ENCODE results near the gene CACNA2D3.

Gene CACNA2D3

DNA sequence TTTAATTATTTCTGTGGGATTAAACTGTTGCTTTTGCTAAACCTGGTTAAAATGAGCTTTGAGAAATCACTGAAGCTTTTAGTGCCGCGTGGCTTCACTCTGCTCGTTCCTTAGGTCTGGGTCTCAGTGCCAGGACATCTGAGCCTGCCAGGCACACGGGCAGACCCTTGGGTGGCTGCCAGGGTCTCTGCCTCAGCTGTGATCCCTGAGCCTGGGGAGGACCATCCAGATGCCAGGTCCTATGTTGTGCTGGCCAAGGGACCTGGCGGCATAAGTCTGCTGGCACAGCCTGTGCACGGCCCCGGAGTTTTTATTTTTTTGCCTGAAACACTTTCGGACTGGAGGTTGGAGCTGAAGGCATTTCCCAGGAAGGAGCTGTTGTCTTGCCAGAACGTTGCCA, 477.4 kb downstream of the CACNA2D3 start:
- 82 to 85% methylated on average over 9 of the region's 9 CpGs for WGBS, 2 experiments (ENCODE audit: insufficient coverage in 2 of 2)
- Histone ChIP-seq H3K36me3 (ENCODE audit: control insufficient read depth, insufficient read depth, low read length) (no peaks in the 10 kb centered on the region), H3K9me3 (ENCODE audit: control insufficient read depth, low read length) (no peaks in the 10 kb centered on the region), H3K27ac (ENCODE audit: low read depth, low read length, severe bottlenecking) (no peak overlapping the region), H3K4me1 (ENCODE audit: control insufficient read depth, insufficient read depth, low read length, poor library complexity, severe bottlenecking) (no peaks in the 10 kb centered on the region), H3K4me3 (ENCODE audit: extremely low read depth, insufficient read depth, low read length, poor library complexity, severe bottlenecking) (no peak overlapping the region)

DNA sequence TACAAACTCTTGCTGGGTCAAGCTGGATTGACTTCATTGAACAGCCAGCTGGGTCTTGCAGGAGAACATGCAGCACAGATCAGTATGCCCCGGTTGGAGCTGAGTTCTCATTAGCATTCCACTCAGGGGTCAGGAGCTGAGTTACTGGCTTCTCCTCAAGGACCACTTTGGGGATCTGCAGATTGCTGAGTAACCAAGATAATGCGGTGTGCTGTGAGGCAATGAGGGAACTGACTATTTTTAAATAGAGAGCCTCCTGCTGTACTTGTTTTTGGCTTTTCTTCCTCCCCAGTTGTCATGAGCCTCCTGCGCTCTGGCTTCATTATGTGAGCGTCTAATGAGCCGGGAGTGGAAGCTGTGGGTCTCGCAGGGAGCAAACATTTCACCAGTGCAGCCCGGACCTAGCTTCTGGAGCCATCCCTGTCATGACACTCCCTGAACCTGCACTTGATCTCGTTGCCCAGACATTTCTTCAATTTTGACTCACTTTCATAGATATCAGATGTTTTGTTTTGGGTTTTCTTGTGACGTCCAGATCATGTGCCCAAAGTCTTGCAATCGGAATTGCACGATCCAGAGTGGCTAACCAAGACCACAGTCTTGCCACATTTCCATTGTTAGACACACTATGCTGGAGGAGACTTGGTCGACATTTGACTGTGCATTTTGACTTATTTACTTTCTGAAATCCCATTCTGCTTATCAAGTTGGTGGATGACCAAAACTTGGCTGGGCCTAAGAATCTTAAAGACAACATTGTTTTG, 478.3 kb downstream of the CACNA2D3 start:
- Histone ChIP-seq H3K4me1 (ENCODE audit: control insufficient read depth, insufficient read depth, low read length, poor library complexity, severe bottlenecking) (no peaks in the 10 kb centered on the region), H3K4me3 (ENCODE audit: extremely low read depth, insufficient read depth, low read length, poor library complexity, severe bottlenecking) (no peak overlapping the region), H3K27ac (ENCODE audit: low read depth, low read length, severe bottlenecking) (no peak overlapping the region), H3K36me3 (ENCODE audit: control insufficient read depth, insufficient read depth, low read length) (no peaks in the 10 kb centered on the region), H3K9me3 (ENCODE audit: control insufficient read depth, low read length) (no peaks in the 10 kb centered on the region)
- WGBS, 2 experiments (ENCODE audit: insufficient coverage in 2 of 2) = 87 to 88% methylated on average over 9 to 10 of the region's 12 CpGs

DNA sequence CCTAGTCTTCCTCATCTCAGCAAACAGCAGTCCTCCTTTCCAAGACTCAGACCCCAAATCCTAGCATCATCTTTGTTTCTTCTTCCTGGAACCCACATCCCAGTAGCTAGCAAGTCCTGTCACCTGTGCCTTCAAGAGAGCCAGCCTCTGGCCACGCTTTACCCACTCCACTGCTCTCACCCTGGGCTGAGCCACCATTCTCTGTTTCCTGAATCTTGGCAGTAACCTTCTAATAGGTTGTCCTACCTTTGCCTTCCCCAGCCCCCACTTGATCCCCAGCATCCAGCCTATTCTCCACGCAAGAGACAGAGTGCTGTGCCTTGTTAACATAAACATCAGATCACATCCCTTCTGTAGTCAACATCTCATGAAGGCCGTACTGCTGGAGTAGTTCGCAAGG, 482.1 kb downstream of the CACNA2D3 start:
- WGBS, 2 experiments (ENCODE audit: insufficient coverage in 2 of 2) = 95 to 97% methylated on average over 2 to 3 of the region's 4 CpGs
- no peaks in the 10 kb centered on the region for H3K4me1 ChIP-seq (ENCODE audit: control insufficient read depth, insufficient read depth, low read length, poor library complexity, severe bottlenecking)
- H3K27ac ChIP-seq (ENCODE audit: low read depth, low read length, severe bottlenecking) = no peak overlapping the region

DNA sequence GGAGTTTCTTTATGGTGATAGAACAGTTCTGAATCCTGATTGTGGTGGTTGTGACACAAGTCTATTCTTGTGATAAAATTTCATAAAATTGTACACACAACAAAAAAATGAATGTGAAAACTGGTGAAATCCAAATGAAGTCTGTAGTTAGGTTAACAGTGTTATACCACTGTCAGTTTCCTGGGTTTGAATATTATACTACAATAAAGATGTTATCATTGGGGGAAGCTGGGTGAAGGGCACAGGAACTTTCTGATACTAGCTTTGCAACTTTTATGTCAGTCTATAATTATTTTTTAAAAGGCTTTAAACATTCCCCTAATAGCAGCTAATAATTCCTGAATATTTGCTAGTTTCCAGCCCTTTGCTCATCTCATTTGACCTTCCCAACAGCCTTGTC, 485.7 kb downstream of the CACNA2D3 start:
- no peaks in the 10 kb centered on the region for H3K9me3 ChIP-seq (ENCODE audit: control insufficient read depth, low read length)
- H3K36me3 ChIP-seq (ENCODE audit: control insufficient read depth, insufficient read depth, low read length) = no peaks in the 10 kb centered on the region
- H3K4me1 ChIP-seq (ENCODE audit: control insufficient read depth, insufficient read depth, low read length, poor library complexity, severe bottlenecking) = no peaks in the 10 kb centered on the region
- no peak overlapping the region for H3K4me3 ChIP-seq (ENCODE audit: extremely low read depth, insufficient read depth, low read length, poor library complexity, severe bottlenecking)
- no peak overlapping the region for H3K27ac ChIP-seq (ENCODE audit: low read depth, low read length, severe bottlenecking)

More for the DNA sequence above, 482.1 kb downstream of the CACNA2D3 start:
- no peaks in the 10 kb centered on the region for H3K36me3 ChIP-seq (ENCODE audit: control insufficient read depth, insufficient read depth, low read length)
- H3K9me3 ChIP-seq (ENCODE audit: control insufficient read depth, low read length) = no peaks in the 10 kb centered on the region
- no peak overlapping the region for H3K4me3 ChIP-seq (ENCODE audit: extremely low read depth, insufficient read depth, low read length, poor library complexity, severe bottlenecking)

DNA sequence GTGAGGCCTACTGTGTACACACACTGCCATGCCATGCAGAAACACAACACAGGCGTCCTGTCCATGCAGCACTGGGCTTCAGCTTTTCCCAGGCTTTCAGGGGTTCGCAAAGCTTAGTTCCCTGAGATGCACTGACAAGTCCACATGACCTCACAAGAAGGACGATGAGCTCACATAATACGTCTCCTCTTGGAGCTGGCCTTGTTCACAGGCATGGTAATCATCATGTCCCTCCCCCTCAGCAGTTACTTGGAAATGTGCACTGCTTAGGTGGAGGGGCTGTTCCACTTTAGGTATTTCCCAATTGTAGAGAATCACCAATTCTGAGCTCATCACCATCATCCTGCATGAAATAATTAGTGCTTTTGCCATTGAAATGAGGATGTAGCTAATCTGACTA, 496.7 kb downstream of the CACNA2D3 start:
- Histone ChIP-seq H3K27ac (ENCODE audit: low read depth, low read length, severe bottlenecking) (no peak overlapping the region), H3K4me3 (ENCODE audit: extremely low read depth, insufficient read depth, low read length, poor library complexity, severe bottlenecking) (no peak overlapping the region), H3K9me3 (ENCODE audit: control insufficient read depth, low read length) (no peaks in the 10 kb centered on the region), H3K4me1 (ENCODE audit: control insufficient read depth, insufficient read depth, low read length, poor library complexity, severe bottlenecking) (no peaks in the 10 kb centered on the region), H3K36me3 (ENCODE audit: control insufficient read depth, insufficient read depth, low read length) (no peaks in the 10 kb centered on the region)
- 85 to 88% methylated on average over 2 to 4 of the region's 4 CpGs for WGBS, 2 experiments (ENCODE audit: insufficient coverage in 2 of 2)

DNA sequence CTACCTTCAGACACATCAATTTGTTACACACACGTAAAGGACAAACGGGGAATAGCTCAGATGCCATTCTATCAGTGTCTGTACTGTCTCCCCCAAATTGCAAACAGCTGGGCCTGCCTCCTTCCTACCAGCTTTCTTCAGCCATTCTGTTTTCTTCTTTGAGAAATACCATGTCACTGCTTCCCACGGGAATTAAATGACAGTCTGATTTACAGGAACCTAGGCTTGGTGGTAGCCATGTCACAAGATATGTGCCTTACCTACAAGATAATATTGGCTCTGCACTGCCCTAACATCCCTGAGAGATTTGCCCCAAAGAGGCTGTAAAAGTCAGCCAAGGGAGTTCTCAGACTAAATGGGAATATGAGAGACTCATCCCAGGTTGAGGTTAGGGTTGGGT, 497.2 kb downstream of the CACNA2D3 start:
- Histone ChIP-seq H3K36me3 (ENCODE audit: control insufficient read depth, insufficient read depth, low read length) (no peaks in the 10 kb centered on the region), H3K4me3 (ENCODE audit: extremely low read depth, insufficient read depth, low read length, poor library complexity, severe bottlenecking) (no peak overlapping the region), H3K27ac (ENCODE audit: low read depth, low read length, severe bottlenecking) (no peak overlapping the region), H3K9me3 (ENCODE audit: control insufficient read depth, low read length) (no peaks in the 10 kb centered on the region), H3K4me1 (ENCODE audit: control insufficient read depth, insufficient read depth, low read length, poor library complexity, severe bottlenecking) (no peaks in the 10 kb centered on the region)
- WGBS, 2 experiments (ENCODE audit: insufficient coverage in 2 of 2) = 70 to 87% methylated on average over 3 of the region's 3 CpGs

DNA sequence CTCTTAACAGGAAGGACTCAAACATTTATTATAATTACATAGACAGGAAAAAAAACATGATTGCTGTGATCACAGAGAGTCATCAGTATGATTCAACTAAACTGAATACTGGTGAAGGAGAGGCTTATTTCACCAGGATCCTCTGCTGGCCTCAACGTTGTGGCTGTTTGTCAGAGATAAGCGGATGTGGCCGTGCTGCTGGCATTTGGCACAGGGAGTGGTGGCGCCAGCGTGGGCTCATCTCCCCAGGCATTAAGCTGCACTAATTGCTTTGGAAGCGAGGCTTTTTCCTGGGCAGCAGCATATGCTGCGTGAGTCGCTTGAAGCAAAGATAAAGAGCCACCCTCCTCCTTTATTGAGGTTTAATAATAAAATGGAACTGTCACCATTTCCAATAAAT, 498.8 kb downstream of the CACNA2D3 start:
- Histone ChIP-seq H3K27ac (ENCODE audit: low read depth, low read length, severe bottlenecking) (no peak overlapping the region), H3K36me3 (ENCODE audit: control insufficient read depth, insufficient read depth, low read length) (no peaks in the 10 kb centered on the region), H3K9me3 (ENCODE audit: control insufficient read depth, low read length) (no peaks in the 10 kb centered on the region), H3K4me3 (ENCODE audit: extremely low read depth, insufficient read depth, low read length, poor library complexity, severe bottlenecking) (no peak overlapping the region), H3K4me1 (ENCODE audit: control insufficient read depth, insufficient read depth, low read length, poor library complexity, severe bottlenecking) (no peaks in the 10 kb centered on the region)
- 91 to 94% methylated on average over 5 to 6 of the region's 8 CpGs for WGBS, 2 experiments (ENCODE audit: insufficient coverage in 2 of 2)

DNA sequence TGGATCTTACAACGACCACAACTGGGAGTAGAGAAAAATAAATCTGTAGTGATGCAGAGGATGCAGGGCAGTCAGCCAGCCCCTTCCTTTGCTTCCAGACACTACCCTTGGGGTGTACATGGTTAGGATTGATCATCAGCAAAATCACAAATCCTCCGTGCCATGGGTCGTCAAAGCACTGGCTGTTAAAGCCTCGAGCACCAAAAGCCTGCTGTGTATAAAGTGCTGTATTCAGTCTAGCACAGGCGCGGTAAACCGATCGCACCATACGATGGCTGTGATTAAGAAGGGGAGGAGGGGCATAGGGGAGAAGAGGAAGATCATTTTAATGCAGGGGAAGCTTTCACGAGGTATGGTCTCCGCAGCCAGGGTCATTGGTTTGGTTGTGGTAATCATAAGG, 500.3 kb downstream of the CACNA2D3 start:
- Histone ChIP-seq H3K4me3 (ENCODE audit: extremely low read depth, insufficient read depth, low read length, poor library complexity, severe bottlenecking) (no peak overlapping the region), H3K9me3 (ENCODE audit: control insufficient read depth, low read length) (no peaks in the 10 kb centered on the region), H3K4me1 (ENCODE audit: control insufficient read depth, insufficient read depth, low read length, poor library complexity, severe bottlenecking) (no peaks in the 10 kb centered on the region), H3K36me3 (ENCODE audit: control insufficient read depth, insufficient read depth, low read length) (no peaks in the 10 kb centered on the region), H3K27ac (ENCODE audit: low read depth, low read length, severe bottlenecking) (no peak overlapping the region)
- 88 to 92% methylated on average over 10 of the region's 11 CpGs for WGBS, 2 experiments (ENCODE audit: insufficient coverage in 2 of 2)

DNA sequence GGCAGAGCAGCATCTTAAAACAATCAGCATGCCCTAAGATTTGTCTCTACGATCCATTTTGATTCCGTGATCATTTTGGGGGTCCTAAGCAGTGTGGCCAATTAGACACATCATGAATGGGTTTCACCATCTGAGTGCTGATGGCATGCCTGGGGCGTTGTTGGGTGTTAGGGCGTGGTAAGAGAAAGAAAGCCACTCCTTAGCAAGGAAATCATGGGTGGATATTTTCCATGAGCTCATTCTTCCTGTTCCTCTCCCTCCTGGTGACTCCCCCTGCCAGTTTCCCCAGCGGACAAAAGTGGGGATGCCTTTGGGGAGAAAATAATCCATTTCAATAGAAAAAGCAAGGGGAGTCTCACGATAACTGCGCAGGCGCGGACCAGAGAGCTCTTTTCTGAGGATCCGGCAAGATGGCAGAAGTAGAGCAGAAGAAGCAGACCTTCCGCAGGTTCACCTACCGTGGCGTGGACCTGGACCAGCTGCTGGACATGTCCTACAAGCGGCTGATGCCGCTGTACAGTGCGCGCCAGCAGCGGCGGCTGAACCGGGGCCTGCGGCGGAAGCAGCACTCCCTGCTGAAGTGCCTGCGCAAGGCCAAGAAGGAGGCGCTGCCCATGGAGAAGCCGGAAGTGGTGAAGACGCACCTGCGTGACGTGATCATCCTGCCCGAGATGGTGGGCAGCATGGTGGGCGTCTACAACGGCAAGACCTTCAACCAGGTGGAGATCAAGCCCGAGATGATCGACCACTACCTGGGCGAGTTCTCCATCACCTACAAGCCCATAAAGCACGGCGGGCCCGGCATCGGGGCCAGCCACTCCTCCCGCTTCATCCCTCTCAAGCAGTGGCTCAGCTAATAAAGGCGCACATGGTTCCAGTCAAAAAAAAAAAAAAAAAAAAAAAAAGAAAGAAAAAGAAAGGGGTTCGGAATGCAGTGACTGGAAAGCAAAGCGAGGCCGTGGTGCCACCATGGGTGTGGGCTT, 503.7 kb downstream of the CACNA2D3 start:
- H3K36me3 ChIP-seq (ENCODE audit: control insufficient read depth, insufficient read depth, low read length) = no peaks in the 10 kb centered on the region
- no peak overlapping the region for H3K27ac ChIP-seq (ENCODE audit: low read depth, low read length, severe bottlenecking)
- no peaks in the 10 kb centered on the region for H3K4me1 ChIP-seq (ENCODE audit: control insufficient read depth, insufficient read depth, low read length, poor library complexity, severe bottlenecking)
- no peaks in the 10 kb centered on the region for H3K9me3 ChIP-seq (ENCODE audit: control insufficient read depth, low read length)
- H3K4me3 ChIP-seq (ENCODE audit: extremely low read depth, insufficient read depth, low read length, poor library complexity, severe bottlenecking) = no peak overlapping the region
- WGBS, 2 experiments (ENCODE audit: insufficient coverage in 2 of 2) = 95% methylated on average over 32 to 36 of the region's 43 CpGs

DNA sequence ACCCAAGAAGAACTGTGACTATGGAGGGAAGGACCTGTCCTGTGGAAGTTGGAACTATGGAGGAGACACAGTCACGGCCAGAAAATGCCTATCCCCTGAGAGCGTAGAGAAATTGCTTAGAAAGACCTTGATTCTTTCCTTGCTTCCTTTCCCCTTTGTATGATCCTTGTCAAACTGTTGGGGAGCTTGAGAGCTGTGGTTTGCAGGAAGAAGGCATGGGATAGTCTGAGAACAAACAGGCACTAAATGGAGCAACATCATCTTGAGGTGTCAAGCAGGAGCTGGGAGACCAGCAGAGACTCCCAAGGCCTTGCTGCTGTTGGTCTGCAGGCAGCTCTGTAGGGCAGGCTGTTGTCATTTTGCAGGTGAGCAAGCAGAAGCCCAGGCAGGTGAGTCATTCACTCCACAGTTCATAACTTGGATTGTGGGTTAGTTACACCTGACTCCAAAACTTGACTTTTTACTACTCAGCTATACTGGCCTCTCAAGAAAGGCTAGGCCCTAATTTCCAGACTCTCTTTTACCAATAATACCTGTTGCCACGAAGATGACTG, 506.6 kb downstream of the CACNA2D3 start:
- 82 to 92% methylated on average over 2 of the region's 3 CpGs for WGBS, 2 experiments (ENCODE audit: insufficient coverage in 2 of 2)
- Histone ChIP-seq H3K9me3 (ENCODE audit: control insufficient read depth, low read length) (no peaks in the 10 kb centered on the region), H3K4me1 (ENCODE audit: control insufficient read depth, insufficient read depth, low read length, poor library complexity, severe bottlenecking) (no peaks in the 10 kb centered on the region), H3K36me3 (ENCODE audit: control insufficient read depth, insufficient read depth, low read length) (no peaks in the 10 kb centered on the region), H3K4me3 (ENCODE audit: extremely low read depth, insufficient read depth, low read length, poor library complexity, severe bottlenecking) (no peak overlapping the region), H3K27ac (ENCODE audit: low read depth, low read length, severe bottlenecking) (no peak overlapping the region)

Data from mesodermal cell (in vitro differentiated cells).